GM18508 (cell line): ENCODE results near the gene RHCG.
A peak's percentile ranks its signal among the peaks of the same experiment; 100 is the strongest.

Experiments used
- ATAC-seq: cut with Tn5 transposase; IDR thresholded peaks from one replicate; pipeline ENCODE4 v1.9.1; 2021; ENCODE audit warnings: moderate number of reproducible peaks; ENCODE audit not compliant: insufficient read depth, unreplicated experiment

RHCG gene

GRCh38 chr15:89448825-89449224 lies 47.6 kb downstream of the RHCG start:
- no peak for ATAC-seq

- ATAC-seq: no peak
These were observed 48.7 kb downstream of the RHCG start for GRCh38 chr15:89447676-89448075.

GRCh38 chr15:89446255-89446891 lies 50.0 kb downstream of the RHCG start:
- no peak for ATAC-seq

- no peak for ATAC-seq
These were observed 50.9 kb downstream of the RHCG start for GRCh38 chr15:89445518-89445917.

- ATAC-seq: no peak
These were observed 51.9 kb downstream of the RHCG start for GRCh38 chr15:89444241-89445225.

- no peak for ATAC-seq
These were observed 52.8 kb downstream of the RHCG start for GRCh38 chr15:89443581-89443980.

- no peak for ATAC-seq
These were observed 53.6 kb downstream of the RHCG start for GRCh38 chr15:89442671-89443307.

- no peak for ATAC-seq
These were observed 54.2 kb downstream of the RHCG start for GRCh38 chr15:89442155-89442554.

GRCh38 chr15:89441295-89441812 lies 55.0 kb downstream of the RHCG start:
- peak; percentile 89 for ATAC-seq

- ATAC-seq: no peak
These were observed 56.6 kb downstream of the RHCG start for GRCh38 chr15:89439764-89440163.

- ATAC-seq: no peak
These were observed 59.6 kb downstream of the RHCG start for GRCh38 chr15:89436560-89437311.

- no peak for ATAC-seq
These were observed 61.0 kb downstream of the RHCG start for GRCh38 chr15:89435362-89435761.

- ATAC-seq: no peak
These were observed 62.7 kb downstream of the RHCG start for GRCh38 chr15:89433686-89434085.

GRCh38 chr15:89430530-89431341 lies 65.6 kb downstream of the RHCG start:
- ATAC-seq: no peak

- ATAC-seq: no peak
These were observed 66.4 kb downstream of the RHCG start for GRCh38 chr15:89429986-89430385.

- ATAC-seq: no peak
These were observed 67.4 kb downstream of the RHCG start for GRCh38 chr15:89429023-89429422.

- no peak for ATAC-seq
These were observed 68.1 kb downstream of the RHCG start for GRCh38 chr15:89428246-89428645.

GRCh38 chr15:89426500-89426899 lies 69.9 kb downstream of the RHCG start:
- no peak for ATAC-seq

- ATAC-seq: no peak
These were observed 72.4 kb downstream of the RHCG start for GRCh38 chr15:89423981-89424380.
